Stimulated activated CD4-positive, alpha-beta T cell treated with anti-CD3 and anti-CD28 coated beads, TNF-alpha, amount 100 ng/mL, for 24 hours (primary cell): ENCODE results near the gene BPIFB3.
A peak's percentile ranks its signal among the peaks of the same experiment; 100 is the strongest.

ENCODE experiments used
- DNase-seq, 3 experiments: peaks; one replicate each; pipeline ENCODE4 v3.0.0-alpha.2; 2020; ENCODE audit warnings: low read depth in 3 of 3

The BPIFB3 gene, protein sequence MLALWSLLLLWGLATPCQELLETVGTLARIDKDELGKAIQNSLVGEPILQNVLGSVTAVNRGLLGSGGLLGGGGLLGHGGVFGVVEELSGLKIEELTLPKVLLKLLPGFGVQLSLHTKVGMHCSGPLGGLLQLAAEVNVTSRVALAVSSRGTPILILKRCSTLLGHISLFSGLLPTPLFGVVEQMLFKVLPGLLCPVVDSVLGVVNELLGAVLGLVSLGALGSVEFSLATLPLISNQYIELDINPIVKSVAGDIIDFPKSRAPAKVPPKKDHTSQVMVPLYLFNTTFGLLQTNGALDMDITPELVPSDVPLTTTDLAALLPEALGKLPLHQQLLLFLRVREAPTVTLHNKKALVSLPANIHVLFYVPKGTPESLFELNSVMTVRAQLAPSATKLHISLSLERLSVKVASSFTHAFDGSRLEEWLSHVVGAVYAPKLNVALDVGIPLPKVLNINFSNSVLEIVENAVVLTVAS

GRCh38 chr20:33053291-33054106 lies at the start of gene BPIFB3:
BPIFB3 (plus strand) TSS chr20:33053903; CDS start chr20:33055436, 1,533 bp downstream.
- no peak for DNase-seq

DNA sequence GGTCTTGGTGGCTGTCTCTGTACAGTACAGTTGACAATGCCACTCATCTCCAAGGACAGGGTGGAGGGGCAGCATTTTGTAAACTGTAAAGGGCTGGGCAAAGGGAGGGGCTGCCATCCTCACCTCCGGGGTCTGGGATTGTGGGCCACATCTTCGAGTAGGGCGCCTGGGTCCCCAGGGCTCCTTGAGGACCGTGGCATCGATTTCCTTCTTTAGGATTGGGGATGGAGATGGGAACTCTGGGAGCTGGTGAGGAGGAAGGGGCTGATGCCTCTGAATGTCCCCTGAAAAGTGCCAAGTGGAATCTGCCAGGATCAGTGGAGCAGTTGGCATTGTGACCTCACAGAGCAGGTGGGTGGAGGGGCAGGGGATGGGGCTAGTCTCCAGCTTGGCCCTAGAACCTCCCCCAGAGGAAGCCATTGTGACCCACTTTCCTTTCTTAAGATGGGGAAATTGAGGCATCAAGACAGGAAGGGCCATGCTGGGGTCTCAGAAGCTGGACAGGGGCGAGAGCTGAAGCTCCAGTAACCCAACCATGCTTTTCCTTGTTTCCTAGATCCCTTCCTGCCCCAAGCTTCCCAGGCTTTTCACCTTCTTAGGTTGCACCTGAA lies 49.5 kb upstream of the BPIFB3 start, which contains the start of gene SUN5:
TSS of gene SUN5 (minus strand) at position 293 of the 611 bp plus-strand sequence. CDS start at position 200, 93 bp downstream.
- DNase-seq = no peak

- DNase-seq = peak in 2 of 3 experiments; percentile 3 to 9
These were observed 48.6 kb upstream of the BPIFB3 start for GRCh38 chr20:33005132-33005566.

DNA sequence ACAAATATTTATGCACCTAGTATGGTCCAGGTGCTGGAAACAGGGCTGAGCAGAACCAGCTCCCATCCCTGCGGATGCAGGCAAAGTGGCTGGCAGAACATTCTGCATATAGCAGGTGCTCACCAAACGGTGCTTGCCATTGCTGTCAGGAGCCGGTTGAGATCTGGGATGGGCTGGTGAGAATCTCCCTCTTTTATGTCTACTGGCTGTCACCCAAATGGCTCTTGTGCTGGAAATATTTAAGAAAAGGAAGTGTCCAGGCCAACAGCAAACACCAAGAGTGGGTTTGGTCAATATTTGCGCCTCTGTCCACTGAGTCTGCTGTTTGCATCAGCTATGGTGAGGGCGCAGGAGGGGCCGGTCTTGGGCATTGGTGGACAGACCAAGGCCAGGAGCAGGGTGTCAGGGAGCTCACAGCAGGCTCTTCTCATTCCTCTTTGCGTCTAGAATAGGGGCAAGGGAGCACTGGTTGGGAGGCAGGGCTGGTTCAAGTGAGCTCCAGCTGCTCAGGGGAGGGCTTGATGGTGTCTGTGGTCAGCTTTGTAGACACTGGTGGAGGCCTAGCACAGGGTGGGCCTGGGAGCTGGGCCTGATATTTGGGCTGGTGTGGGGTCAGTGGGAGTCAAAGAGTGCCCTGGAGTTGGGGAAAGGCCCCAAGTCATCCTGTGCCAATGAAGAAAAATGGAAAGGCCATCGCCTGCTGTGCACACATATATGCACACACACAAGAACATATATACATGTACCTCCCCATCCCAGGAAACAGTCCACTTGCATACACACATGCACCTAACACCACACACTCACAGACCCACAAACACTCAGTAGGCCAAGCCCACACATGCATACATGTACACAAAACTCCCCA lies 47.6 kb upstream of the BPIFB3 start:
- DNase-seq = no peak

GRCh38 chr20:33006776-33007375 lies 46.8 kb upstream of the BPIFB3 start:
- no peak for DNase-seq

DNA sequence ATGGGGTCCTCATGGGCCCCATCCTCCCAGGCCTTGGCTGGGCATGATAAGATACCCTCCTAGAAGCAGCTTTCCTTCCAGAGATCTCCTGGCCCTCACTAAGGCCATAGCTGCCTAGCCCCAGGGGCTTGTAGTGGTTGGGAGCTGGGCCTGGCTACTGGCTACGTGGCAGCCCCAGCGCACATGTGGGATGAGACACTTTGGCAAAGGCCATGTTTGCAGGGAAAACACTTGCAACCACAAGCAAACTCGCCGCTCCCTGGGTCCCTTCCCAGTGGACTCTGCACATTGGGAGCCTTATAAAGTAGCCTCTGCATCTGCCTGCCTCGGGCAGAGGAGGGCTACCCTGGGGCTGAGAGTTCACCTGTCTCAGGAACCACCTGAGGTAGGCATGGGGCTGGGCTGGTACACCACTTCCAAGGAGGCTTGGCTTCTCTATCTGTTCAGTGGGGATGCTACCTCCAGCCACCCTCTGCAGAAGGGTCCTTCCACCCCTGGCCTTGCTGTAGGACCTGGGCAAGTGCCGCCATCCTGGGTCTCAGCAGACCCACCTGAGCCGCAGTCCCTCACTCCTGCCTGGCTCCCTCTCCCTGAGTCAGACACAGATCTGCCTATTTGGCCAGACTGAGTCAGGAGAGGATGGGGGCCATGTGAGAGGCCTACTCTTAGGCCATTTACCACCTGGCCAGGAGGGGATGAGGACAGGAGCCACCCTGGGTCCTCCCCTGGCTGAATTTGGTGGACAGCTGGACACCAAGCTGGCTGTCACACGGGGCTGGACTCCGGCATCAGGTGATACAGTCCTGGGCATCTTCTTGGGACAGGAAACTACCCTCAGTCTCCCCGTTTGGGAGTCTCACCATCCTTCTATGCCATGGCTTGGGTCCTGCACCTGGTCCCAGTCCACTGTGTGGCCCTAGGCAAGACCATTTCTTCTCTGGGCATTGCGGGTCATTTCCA lies 46.0 kb upstream of the BPIFB3 start, which contains the start of gene BPIFB2:
TSS of gene BPIFB2 (plus strand) at position 329 of the 960 bp plus-strand sequence. CDS start 871 bp downstream, outside the sequence.
- no peak for DNase-seq

GRCh38 chr20:33008336-33009213 lies 45.1 kb upstream of the BPIFB3 start:
- no peak for DNase-seq

GRCh38 chr20:33009214-33010132 lies 44.2 kb upstream of the BPIFB3 start:
- no peak for DNase-seq

GRCh38 chr20:33010133-33010504 lies 43.6 kb upstream of the BPIFB3 start:
- DNase-seq = no peak

DNA sequence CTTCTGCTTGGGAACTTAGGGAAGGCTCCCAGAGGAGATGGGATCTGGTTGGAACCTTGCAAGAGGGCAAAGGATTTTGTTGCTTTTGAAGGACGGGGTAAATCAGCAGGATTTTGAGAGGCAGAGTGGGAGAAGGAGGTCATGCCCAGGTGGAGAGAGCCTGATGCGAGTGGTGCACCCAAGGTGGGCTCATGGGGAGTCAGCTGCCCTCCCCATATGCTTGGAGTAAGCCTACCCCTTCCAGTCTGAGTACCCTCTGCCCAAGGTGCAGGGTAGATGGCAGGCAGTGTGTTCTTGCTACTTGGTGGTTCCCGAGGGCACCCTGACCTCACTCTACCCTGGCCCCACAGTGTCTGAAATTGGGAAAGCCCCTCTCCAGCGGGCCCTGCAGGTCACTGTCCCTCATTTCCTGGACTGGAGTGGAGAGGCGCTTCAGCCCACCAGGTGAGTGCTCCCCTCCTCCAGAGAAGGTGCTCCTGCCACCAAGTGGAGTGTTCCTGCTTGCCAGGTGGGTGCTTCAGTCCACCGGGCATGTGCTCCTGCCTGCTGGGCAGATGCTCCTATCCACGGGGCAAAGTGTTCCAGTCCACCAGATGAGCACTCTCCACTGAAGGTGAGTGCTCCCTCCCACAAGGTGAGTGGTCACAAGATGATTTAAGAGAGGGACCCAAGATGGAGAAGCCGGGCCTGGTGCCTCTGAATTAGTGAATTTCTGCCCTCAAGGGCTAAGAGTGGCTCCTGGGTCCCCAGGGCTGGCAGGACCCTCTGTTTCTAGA lies 42.8 kb upstream of the BPIFB3 start:
- no peak for DNase-seq

- no peak for DNase-seq
These were observed 41.1 kb upstream of the BPIFB3 start for GRCh38 chr20:33012327-33013189.

DNA sequence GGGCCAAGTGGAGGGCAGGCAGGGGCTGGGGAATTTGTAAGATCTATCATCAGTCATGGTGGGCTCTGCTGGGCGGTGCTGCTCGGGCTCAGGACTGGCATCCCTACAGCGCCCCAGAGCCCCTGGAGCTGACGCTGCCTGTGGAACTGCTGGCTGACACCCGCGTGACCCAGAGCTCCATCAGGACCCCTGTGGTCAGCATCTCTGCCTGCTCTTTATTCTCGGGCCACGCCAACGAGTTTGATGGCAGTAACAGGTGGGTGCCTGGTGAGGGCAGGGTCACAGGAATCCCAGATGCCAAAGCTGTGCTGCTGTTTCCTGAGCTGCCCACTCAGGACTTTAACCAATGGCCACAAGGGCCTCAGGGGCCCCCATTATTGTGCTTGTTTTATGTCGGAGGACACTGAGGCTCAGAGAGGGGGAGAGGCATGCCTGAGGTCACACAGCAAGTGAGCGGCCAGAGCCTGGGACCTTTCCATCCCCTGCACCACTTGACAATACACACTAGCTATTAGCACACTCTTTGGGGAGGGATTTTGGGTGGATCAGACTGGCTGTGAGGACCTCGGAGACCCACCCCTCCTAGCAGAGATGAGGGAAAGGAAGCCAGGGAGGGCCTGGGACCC lies 39.9 kb upstream of the BPIFB3 start:
- no peak for DNase-seq

- no peak for DNase-seq
These were observed 39.2 kb upstream of the BPIFB3 start for GRCh38 chr20:33014336-33015113.

DNA sequence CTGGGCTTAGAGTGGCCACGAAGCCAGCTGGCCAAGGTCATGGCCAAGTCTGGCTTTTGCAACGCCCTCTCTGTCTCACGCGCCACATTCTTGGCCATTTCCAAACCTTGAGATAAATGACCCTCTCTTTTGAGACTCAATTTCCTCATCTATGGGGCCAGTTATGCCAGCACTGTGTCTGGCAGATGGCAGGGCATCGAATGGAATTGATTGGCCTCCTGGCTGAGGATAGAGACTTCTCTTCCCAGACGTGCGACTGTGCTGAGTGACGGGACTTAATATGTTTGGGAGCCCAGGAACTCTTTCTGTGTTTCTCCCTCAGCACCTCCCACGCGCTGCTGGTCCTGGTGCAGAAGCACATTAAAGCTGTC lies 38.6 kb upstream of the BPIFB3 start:
- no peak for DNase-seq
